ENCODE data around the gene CD24. TPM values are rescaled to one million over a fixed set of nuclear protein-coding genes. Genes with fewer than 3 reads are reported as not detected.
"Not testable (repeated sequence)": the region's sequence is repeated elsewhere in the genome, so short reads cannot be mapped to it uniquely, and the experiment has no call there.

Gene CD24
- total RNA-seq, 1 donor from 2014 or later, result 1,533 TPM

- no peak for TF ChIP-seq CTCF (IDR thresholded peaks at IDR 0.05; ENCODE audit: unreplicated experiment)
- Mint-ChIP-seq H3K9me3 (ENCODE audit: low read depth) (no peaks in the 10 kb centered on the region), H3K36me3 (ENCODE audit: insufficient read depth) (no peaks in the 10 kb centered on the region), H3K4me1 (ENCODE audit: low read depth) (no peaks in the 10 kb centered on the region), H3K4me3 (ENCODE audit: low read depth) (no peak overlapping the region), H3K27me3 (no peaks in the 10 kb centered on the region), H3K27ac (no peak overlapping the region)
- no peak for DNase-seq (ENCODE audit: low spot score, unreplicated experiment)
Observed at GRCh38 chr6:107009499-107009898, 35.0 kb upstream of the CD24 start.

- Mint-ChIP-seq H3K4me3 (ENCODE audit: low read depth) (no peak overlapping the region), H3K9me3 (ENCODE audit: low read depth) (no peaks in the 10 kb centered on the region), H3K4me1 (ENCODE audit: low read depth) (peaks cover 3% of the 10 kb centered on the region), H3K27me3 (no peaks in the 10 kb centered on the region), H3K27ac (peak overlapping the region; percentile 15), H3K36me3 (ENCODE audit: insufficient read depth) (no peaks in the 10 kb centered on the region)
- peak; percentile 91 for TF ChIP-seq CTCF (IDR thresholded peaks at IDR 0.05; ENCODE audit: unreplicated experiment)
- DNase-seq (ENCODE audit: low spot score, unreplicated experiment), result peak; percentile 26
Observed at GRCh38 chr6:106997392-106998158, 23.0 kb upstream of the CD24 start.

GRCh38 chr6:106995640-106996039 lies 21.1 kb upstream of the CD24 start:
- Mint-ChIP-seq H3K27me3 (no peaks in the 10 kb centered on the region), H3K36me3 (ENCODE audit: insufficient read depth) (no peaks in the 10 kb centered on the region), H3K9me3 (ENCODE audit: low read depth) (no peaks in the 10 kb centered on the region), H3K4me3 (ENCODE audit: low read depth) (no peak overlapping the region), H3K4me1 (ENCODE audit: low read depth) (peaks cover 3% of the 10 kb centered on the region), H3K27ac (no peak overlapping the region)
- no peak for DNase-seq (ENCODE audit: low spot score, unreplicated experiment)
- TF ChIP-seq CTCF (IDR thresholded peaks at IDR 0.05; ENCODE audit: unreplicated experiment), result no peak

- H3K9me3 Mint-ChIP-seq (ENCODE audit: low read depth); H3K27me3 Mint-ChIP-seq; DNase-seq (ENCODE audit: low spot score, unreplicated experiment); H3K27ac Mint-ChIP-seq; H3K4me1 Mint-ChIP-seq (ENCODE audit: low read depth); H3K4me3 Mint-ChIP-seq (ENCODE audit: low read depth); H3K36me3 Mint-ChIP-seq (ENCODE audit: insufficient read depth): not testable (repeated sequence)
Observed at GRCh38 chr6:106989737-106990136, 15.2 kb upstream of the CD24 start.

- TF ChIP-seq CTCF (IDR thresholded peaks at IDR 0.05; ENCODE audit: unreplicated experiment), result no peak
- no peaks in the 10 kb centered on the region for H3K27me3 Mint-ChIP-seq
- H3K9me3 Mint-ChIP-seq (ENCODE audit: low read depth), result no peaks in the 10 kb centered on the region
- no peaks in the 10 kb centered on the region for H3K36me3 Mint-ChIP-seq (ENCODE audit: insufficient read depth)
- H3K4me1 Mint-ChIP-seq (ENCODE audit: low read depth), result no peaks in the 10 kb centered on the region
- no peak overlapping the region for H3K27ac Mint-ChIP-seq
- no peak for DNase-seq (ENCODE audit: low spot score, unreplicated experiment)
- H3K4me3 Mint-ChIP-seq (ENCODE audit: low read depth), result no peak overlapping the region
Observed at GRCh38 chr6:106988664-106989063, 14.1 kb upstream of the CD24 start.

- H3K36me3 Mint-ChIP-seq (ENCODE audit: insufficient read depth), result no peaks in the 10 kb centered on the region
Observed at GRCh38 chr6:106981926-106982325, 7.4 kb upstream of the CD24 start.

More at GRCh38 chr6:106981926-106982325, 7.4 kb upstream of the CD24 start:
- H3K27me3 Mint-ChIP-seq, result no peaks in the 10 kb centered on the region
- H3K4me1 Mint-ChIP-seq (ENCODE audit: low read depth), result peaks cover 8% of the 10 kb centered on the region
- no peak overlapping the region for H3K4me3 Mint-ChIP-seq (ENCODE audit: low read depth)
- no peak for TF ChIP-seq CTCF (IDR thresholded peaks at IDR 0.05; ENCODE audit: unreplicated experiment)
- no peak overlapping the region for H3K27ac Mint-ChIP-seq
- DNase-seq (ENCODE audit: low spot score, unreplicated experiment), result no peak
- H3K9me3 Mint-ChIP-seq (ENCODE audit: low read depth), result no peaks in the 10 kb centered on the region

Measured in progenitor cell of endocrine pancreas (in vitro differentiated cells).